Non-pigmented ciliary epithelial cell (primary cell): ENCODE measurements around the gene FUCA1.
"Not testable (repeated sequence)": the region's sequence is repeated elsewhere in the genome, so short reads cannot be mapped to it uniquely, and the experiment has no call there.

Experiments
- DNase-seq: peaks from one replicate; pipeline ENCODE4 v3.0.0-alpha.2; 2010; ENCODE audit warnings: low read depth

Gene FUCA1

DNA sequence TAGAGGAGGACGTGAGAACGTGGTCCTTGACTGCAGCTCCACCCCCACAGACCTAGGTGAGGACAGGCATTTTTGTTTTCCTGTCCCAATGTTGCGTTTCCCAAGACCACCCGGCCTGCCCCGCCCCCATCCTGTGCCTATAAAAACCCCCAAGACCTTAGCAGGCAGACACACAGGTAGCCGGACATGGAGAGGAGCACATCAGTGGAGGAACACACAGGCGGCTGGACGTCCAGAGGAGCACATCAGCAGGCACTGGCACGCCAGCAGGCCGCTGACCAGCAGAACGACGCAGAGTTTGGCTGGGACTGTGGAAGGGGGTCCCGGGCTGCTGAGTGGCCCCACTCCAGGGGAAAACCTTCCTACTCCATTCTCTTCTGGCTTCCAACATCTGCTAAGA, 30.2 kb downstream of the FUCA1 start:
- DNase-seq, result no peak

DNA sequence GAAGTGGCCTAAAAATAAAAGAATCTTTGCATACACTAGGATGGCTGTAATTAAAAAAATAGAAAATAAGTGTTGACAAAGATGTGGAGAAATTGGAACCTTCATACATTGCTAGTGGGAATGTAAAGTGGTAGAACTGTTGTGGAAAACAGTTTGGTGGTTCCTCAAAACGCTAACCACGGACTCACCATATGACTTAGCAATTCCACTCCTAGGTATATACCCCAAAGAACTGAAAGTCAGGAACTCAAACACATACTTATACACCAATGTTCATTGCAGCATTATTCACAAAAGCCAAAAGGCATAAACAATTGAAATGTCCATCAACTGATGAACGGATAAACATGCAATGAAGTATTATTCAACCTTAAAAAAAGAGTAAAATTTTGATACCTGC, 32.1 kb downstream of the FUCA1 start:
- no peak for DNase-seq

DNA sequence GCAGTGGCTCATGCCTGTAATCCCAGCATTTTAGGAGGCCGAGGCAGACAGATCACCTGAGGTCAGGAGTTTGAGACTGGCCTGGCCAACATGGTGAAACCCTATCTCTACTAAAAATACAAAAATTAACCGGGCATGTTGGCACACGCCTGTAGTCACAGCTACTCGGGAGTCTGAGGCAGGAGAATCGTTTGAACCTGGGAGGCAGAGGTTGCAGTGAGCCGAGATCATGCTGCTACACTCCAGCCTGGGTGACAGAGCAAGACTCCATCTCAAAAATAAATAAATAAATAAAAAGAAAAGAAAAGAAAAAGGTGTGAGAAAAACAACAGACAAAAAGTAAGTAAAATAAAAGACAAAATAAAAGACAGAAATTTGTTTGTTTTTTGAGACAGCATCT, 33.9 kb downstream of the FUCA1 start:
- not testable (repeated sequence) for DNase-seq

DNA sequence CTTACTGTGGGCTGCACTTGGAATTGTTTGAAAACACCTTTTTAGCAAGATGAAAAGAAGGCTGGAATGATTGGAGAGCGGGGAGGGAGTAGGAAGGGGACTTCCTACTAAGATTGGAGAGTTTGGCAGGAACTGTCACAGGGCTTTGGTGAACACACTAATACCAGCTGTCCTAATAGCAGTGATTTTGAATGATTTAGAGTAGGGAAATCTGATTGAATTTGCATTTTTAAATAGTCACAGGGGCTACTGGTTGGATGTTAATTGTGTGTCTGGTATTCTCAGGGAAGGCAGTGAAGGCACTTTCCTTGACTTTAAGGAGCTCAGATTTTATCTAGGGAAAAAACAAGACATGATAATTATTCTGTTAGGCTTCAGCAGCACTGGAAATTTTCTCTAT, 40.4 kb downstream of the FUCA1 start:
- no peak for DNase-seq

DNA sequence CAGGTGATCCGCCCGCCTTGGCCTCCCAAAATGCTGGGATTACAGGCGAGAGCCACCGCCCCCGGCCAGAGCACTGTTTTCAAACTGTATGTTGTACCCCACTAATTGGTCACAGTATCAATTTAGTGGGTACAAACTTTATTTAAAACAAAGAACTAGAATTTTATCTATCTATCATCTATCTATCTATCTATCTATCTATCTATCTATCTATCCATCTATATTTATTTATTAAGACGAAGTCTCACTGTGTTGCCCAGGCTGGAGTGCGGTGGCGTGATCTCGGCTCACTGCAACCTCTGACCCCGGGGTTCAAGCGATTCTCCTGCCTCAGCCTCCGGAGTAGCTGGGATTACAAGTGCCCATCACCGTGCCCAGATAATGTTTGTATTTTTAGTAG, 41.5 kb downstream of the FUCA1 start:
- not testable (repeated sequence) for DNase-seq

DNA sequence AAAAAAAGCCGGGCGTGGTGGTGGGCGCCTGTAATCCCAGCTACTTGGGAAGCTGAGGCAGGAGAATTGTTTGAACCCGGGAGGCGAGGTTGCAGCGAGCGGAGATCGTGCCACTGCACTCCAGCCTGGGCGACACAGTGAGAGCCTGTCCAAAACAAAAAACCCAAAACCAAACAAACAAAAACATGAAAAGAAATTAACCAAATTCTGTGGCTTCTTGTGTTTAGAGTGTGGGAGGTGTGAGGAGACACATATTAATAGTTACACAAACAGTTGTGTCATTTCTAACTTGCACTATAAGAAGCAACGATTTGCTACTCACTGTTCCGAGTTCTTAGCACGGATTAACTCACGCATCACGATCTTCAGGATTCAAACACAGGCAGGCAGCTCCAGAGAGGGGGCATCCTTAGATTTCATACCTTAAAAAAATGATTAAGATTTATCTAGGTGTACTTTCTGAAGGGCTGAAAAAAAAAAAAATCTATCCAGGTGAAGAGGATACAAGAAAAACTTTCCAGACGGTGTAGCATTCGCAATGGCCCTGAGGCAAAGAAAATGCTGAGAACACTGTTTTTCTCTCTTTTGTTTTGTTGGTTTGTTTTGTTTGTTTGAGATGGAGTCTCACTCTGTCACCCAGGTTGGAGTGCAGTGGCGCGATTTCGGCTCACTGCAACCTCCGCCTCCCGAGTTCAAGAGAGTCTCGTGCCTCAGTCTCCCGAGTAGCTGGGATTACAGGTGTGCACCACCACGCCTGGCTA, 42.1 kb downstream of the FUCA1 start:
- DNase-seq, result no peak

DNA sequence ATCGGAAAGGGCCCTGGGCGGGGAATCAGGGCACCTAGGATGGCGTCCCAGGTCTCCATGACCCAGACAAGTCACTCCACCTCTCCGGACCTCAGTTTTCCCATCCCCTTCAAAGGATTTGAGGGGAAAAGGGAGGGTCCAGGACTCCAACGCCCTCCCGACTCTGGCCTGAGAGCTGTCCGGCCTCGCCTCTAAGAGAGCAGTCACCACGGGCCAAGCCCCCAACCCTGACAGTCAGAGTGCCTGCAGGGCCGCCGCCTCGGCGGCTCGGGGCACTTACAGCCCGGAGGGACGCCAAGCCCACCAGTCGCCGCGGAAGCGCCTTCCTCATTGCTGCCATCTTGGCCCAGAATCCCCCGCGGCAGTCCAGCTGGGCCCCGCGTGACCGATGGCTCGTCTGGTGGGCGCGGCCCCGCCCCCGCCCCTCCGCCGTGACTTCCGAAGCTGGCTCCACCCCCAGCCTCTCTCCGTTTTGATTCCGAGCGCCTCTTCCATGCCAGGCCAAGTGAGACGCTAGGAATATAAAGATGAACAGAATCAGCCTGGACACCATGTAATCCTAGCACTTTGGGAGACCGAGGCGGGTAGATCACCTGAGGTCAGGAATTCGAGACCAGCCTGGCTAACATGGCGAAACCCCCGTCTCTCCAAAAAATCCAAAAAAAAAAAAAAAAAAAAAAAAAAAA, 42.9 kb downstream of the FUCA1 start, which contains the start of gene HMGCL:
Gene HMGCL, minus strand, starts transcription at position 354 of the 686 bp plus-strand sequence. Its CDS starts 14 bp downstream, at position 340.
- peak; percentile 43 for DNase-seq

DNA sequence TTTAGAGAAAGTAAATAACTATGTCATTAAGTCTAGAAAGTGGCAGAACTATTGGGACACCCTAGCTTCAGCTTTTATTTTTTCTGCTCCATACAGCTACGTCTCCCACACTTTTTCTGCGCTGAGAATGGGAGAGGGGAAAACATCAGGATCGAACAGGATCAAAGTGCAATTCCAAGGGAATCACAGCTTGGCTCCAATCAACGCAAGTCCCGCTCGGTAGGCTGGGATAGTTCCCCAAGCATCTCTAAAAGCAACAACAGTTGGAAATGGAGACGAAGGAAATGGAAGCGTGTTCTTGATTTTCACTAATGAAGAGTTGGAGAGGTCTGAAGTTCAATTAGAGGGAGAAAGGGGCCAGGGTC, 43.4 kb downstream of the FUCA1 start:
- no peak for DNase-seq

DNA sequence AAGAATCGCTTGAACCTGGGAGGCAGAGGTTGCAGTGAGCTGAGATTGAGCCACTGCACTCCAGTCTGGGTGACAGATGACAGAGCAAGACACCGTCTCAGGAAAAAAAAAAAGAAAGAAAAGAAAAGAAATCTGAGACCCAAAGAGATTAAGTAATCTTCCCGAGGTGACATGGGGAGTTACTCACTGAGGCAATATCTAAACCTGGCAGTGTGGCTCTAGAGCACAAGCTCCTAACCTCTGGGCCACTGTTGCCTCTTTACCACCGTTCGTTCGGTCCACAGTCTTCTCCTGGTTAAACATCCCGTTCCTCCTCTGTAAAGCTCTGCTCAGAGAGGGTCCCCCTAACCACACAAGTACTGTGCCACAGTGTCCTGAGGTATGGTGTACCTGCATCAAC, 44.3 kb downstream of the FUCA1 start:
- no peak for DNase-seq

DNA sequence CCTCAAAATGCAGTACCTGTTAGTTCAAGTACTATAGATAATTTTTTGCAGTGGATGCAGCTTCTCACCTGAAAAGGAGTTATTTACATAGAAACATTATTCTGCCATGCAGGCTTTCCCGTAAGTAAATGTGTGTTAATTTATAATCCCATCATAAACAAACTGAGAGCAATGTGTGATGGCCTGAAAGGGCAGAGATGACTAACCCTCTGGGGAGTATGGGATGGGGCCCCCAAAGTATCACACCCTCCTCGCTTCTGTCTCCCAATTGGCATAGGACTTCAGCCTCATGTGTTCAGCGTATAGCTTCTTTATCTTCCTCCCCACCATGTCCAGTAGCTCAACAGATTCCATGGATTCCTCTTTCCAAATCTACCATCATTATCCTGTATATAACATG, 50.5 kb downstream of the FUCA1 start:
- no peak for DNase-seq

DNA sequence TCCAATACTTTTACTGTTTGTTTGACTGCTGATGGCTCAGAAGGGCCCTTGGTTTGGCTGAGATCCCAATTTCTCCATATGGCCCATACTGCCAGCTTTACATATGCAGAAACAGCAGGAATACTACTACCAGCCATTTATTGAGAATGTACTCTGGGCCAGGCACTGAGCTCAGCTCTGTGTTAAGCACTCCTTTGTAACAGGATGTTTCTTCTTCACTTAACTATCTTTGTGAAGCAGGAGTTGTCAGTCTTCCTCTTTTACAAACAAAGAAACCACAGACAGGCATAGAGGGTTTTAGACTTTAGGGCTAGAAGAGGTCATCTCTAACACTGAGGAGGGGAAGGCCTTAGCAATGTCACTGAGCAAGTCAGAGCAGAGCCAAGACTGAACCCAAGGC, 51.2 kb downstream of the FUCA1 start:
- no peak for DNase-seq

DNA sequence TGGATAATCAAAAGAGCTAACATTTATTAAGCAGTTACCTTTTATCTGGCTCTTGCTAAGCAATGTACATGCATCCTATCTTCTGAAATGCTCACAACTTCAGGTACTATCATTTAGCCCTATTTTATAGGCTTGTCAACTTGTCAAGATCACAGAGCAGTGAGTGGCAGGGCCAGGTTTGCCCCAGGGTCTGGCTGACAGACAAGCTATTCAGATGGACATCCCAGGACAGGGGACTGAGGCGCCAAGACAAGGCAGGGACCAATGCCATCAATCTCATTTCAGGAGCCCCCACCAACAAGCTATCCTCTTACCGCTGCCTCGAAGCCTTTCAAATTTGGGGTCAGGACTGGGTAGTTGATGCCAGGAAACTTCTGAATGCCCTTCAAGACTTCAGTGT, 51.7 kb downstream of the FUCA1 start:
- DNase-seq, result no peak

DNA sequence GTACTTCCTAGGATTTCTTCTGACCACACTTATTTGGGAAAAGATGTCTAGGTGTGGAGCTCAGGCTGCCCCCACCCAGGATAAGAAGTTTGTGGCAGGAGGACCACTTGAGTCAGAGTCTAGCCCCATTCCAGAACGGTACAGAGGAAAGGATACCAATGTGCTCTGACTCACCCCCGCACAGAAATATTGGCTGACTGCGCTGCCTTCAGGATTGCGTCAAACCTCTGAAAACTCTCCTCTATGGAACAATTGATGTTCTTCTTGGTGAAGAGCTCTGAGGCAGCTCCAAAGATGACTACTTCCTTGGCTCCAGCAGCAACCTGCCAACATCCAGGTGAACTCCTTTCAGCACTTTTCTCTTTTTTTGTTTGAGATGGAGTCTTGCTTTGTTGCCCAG, 54.1 kb downstream of the FUCA1 start:
- no peak for DNase-seq

DNA sequence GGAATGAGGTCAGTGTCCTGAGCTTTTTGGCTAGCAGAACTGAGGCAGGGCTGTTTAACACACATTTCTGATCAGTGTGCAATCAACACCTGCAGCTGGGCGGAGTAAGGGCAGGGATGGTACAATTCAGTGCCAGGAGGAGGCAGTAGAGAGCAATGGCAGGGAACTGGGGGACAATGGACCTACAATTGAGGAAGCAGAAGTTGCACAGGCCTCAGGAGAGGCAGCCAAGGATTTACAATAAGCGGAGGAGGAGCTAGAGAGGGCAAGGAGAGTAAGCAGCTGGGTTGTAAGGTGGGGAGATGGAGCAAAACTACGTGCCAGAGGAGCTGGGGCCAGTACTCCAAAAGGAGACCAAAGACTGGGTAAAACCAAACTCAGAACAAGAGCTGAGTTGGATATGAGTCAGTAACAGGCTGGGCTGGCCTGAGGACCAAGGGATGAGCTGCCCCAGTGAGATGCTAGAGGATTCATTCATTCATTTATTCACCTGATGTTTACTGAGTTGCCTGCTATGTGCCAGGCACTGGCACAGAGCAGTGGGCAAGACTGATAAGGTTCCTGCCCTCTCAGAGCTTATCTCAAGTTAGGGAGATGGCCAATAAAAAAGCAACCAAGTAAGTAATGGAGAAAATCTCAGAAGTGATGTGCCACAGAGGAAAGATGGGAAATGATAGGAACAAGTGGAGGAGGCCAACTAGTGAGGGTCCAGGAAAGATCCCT, 57.1 kb downstream of the FUCA1 start:
- no peak for DNase-seq

DNA sequence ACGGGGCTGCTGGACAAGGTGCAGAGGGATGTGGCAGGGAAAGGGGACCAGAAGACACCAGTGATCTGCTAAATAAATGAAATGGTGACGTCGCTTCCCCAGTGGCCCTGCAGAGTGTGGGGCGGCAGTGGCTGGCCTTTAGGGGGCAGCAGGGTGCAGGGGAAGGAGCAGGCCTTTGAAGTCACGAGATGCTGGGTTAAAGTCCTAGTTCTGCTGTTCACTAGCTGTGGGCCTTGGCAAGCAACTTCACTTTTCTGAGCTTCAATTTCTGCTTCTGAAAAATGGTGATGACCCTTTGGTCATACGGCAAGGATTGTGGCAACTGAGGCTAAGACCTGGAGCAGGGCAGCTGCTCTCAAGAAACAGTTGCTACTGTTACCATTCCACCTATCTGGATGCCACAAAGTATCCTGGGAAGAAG, 58.3 kb downstream of the FUCA1 start:
- no peak for DNase-seq

DNA sequence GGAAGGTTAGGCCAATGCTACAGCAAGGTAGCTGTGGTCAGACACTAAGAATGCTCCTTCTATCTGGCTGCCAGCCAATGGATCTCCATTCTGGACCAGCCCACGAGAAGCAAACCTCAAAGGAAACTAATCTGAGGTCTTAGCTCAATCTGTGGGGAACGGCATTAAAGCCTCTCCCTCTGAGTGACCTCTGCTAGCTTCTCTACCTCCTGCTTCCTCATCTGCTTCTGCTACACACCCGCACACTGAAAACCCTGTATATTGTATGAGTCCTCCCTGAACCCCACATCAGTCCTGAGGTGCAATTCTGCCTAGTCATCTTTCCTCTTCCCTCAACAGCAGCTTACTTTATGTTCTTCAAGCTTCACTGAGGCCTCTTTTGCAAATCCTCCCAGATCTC, 60.6 kb downstream of the FUCA1 start:
- DNase-seq, result no peak

DNA sequence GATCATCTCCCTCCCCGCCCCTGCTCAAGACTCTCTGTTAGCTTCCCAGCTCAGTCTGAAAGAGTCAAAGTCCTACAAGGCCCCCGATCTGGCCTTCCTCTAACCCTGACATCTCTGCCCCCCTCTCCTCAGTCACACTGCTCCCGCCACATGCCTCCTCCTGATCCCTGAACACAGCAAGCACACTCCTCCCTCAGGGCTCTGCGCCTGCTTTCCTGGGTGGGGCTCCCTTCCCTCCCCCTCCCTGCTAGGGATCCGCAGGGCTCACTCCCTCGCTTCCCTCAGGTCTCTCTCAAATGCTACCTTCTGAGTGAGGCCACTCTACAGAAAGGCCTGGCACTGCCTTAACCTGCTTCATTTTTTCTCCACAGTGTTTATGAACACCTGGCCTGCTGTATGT, 61.8 kb downstream of the FUCA1 start:
- DNase-seq, result no peak

DNA sequence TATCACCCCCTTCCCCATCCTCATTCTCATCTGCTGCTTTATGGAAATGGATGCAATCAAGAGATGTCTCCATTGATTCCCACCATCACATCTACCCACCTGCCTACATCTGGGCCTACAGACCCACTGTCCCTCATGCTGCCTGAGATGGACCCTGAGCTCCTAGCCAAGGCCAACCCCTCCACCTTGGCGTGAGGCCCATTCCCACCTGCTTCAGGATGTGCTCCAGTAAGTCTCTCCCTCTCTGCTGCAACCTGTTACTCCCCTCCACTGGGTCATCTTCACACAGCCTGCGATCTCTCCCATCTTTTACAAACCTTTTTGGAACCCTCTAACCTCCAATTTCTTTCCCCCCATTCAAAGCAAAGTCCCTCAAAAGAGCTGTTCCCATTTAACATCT, 63.1 kb downstream of the FUCA1 start:
- no peak for DNase-seq

DNA sequence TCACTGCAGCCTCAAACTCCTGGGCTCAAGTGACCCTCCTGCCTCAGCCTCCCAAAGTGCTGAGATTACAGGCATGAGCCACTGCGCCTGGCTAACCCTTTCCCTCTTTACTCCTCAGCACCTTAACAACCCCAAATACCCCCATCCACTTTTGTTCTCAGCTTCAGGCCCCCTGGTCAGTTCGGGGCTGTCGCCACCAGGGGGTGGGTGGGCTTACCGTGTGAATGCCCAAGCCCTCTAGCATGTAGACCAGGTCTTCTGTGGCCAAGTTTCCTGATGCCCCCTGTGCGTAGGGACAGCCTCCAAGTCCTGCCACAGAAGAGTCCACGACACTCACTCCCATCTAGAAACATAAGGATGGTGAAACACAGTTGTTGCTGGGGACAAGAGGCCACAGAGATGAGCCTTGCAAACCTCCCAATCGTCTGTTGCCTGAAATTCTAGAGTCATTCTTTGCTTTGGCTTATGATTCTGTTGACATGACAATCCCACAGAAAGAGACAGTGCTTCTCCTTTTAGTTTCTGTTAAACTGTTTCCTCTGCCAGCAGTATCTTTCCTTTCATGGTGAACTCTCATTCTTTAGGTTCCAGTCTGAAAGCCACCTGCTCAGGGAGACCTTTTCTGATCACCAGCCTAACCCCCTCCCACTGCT, 63.8 kb downstream of the FUCA1 start:
- DNase-seq, result no peak

DNA sequence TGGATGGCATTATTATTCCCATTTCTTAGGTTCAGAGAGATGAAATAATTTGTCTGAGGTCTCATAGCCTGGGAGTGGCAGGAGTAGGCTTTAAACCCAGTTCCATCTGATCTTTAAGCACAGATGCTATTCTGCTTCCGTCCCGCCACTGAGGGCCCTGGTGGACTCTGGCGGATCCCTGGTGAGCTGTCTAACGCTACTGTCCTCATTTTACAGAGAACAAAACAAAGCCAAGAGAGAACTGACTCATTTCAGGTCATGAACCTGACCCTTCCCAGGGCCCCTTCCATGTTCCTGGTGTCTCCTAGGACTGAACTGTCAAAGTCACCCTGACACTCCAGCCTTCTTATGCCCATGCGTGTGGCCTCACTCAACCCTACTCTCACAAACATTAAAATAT, 64.4 kb downstream of the FUCA1 start:
- no peak for DNase-seq

DNA sequence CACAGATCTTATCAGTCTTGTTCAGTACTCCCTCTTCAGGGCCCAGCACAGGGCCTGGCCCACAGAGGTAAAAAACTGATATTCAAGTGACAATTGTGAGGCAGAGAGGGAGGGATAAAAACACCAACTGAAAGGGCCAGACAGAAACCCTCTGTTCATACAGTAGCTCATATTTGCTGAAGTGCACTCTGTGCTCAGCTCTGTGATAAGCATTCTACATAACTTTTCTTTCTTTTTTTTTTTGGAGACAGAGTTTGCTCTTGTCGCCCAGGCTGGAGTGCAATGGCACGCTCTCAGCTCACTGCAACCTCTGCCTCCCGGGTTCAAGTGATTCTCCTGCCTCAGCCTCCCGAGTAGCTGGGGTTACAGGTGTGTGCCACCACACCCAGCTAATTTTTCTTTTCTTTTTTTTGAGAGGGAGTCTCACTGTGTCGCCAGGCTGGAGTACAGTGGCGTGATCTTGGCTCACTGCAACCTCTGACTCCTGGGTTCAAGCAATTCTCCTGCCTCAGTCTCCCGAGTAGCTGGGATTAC, 65.2 kb downstream of the FUCA1 start:
- not testable (repeated sequence) for DNase-seq

DNA sequence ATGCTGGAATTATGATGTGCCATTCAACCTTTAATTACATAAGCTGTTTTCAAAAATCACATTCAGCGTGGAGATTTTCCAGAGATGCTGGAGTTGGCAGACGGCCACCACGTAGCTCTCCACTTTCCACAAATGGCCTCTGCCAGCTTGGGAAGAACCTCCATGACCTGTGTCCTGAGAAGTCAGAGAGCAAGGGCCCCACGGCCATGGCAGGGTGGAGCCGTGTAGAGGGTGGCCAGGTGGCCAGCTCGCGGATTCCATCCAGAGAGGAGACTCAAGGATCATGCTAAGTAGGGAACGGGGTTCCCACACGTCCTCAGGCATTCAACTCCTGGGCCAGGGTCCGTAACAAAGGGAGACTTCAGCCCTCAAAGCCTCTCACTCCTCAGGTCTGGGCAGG, 66.2 kb downstream of the FUCA1 start:
- no peak for DNase-seq
